Occipital lobe (tissue), 2 donors: Measurements from ENCODE around the gene UNK. TPM values are rescaled to one million over a fixed set of nuclear protein-coding genes. Genes with fewer than 3 reads are reported as not detected.

Experiments used
- DNase-seq: peaks from one replicate; lab custom pipeline; 2025; lab: John Stamatoyannopoulos, UW
- total RNA-seq: library from RNA; depleted of rRNA; stranded (reverse); fragments of >200 nt; gene quantifications from one replicate; pipeline ENCODE4 v1.2.3, GENCODE V29; 2014

Gene UNK, protein sequence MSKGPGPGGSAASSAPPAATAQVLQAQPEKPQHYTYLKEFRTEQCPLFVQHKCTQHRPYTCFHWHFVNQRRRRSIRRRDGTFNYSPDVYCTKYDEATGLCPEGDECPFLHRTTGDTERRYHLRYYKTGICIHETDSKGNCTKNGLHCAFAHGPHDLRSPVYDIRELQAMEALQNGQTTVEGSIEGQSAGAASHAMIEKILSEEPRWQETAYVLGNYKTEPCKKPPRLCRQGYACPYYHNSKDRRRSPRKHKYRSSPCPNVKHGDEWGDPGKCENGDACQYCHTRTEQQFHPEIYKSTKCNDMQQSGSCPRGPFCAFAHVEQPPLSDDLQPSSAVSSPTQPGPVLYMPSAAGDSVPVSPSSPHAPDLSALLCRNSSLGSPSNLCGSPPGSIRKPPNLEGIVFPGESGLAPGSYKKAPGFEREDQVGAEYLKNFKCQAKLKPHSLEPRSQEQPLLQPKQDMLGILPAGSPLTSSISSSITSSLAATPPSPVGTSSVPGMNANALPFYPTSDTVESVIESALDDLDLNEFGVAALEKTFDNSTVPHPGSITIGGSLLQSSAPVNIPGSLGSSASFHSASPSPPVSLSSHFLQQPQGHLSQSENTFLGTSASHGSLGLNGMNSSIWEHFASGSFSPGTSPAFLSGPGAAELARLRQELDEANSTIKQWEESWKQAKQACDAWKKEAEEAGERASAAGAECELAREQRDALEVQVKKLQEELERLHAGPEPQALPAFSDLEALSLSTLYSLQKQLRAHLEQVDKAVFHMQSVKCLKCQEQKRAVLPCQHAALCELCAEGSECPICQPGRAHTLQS
- 29.2 TPM for total RNA-seq

DNA sequence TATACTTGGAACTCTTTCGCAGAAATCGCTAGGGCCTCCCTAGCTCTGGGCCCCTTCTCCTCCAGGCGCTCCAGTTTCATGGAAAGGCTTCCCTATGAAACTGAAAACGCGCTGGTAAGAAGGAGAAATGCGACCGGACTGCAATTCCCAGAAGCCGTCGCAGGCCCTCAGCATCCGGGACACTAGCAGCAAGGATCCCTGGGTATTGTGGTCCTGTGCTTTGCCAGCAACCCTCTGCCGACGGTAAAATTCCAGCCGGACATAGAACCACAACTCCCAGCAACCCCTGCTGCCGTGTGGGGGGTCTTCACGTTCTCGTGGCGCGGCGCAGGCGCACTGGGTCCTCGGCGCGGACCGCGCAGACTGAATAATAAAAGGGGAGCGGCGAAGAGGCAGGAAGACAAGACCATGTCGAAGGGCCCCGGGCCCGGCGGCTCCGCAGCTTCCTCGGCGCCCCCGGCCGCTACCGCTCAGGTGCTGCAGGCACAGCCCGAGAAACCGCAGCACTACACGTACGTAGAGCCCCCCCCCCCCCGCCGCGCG, at the start of gene UNK:
TSS of gene UNK (plus strand) at position 334 of the 543 bp plus-strand sequence. CDS start at position 409, 75 bp downstream.
- peak; percentile 98 for DNase-seq

- DNase-seq, result no peak
These were observed 48.3 kb upstream of the UNK start for GRCh38 chr17:75736173-75736835.

DNA sequence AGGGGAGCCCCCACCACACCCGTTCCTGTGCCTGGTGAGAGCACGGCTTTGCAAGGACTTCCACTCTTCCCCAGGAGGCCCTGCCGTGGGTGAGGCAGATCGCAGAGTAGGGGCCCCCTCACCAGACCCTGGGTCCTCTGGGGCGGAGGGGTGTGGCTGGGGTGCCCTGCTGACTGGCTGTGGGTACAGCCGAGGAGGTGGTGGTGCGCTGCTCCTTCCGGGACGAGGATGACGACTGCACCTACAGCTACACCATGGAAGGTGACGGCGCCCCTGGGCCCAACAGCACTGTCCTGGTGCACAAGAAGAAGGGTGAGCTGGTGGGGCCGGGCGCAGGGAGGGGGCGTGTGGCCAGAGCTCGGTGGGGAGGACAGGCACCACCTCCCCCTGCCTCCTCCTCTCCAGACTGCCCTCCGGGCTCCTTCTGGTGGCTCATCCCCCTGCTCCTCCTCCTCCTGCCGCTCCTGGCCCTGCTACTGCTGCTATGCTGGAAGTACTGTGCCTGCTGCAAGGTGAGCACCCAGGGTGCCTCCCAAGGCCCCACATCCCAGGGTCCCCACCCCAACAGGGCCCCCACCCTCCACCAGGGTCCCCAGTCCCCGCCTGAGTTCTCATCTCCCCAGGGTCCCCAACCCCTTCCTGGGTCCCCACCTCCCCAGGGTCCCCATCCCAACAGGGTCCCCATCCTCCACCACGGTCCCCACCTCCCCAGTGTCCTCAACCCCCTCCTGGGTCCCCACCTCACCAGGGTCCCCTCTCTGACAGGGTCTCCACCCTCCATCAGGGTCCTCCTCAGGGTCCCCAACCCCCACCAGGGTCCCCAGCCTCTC, 47.3 kb upstream of the UNK start:
- no peak for DNase-seq

DNA sequence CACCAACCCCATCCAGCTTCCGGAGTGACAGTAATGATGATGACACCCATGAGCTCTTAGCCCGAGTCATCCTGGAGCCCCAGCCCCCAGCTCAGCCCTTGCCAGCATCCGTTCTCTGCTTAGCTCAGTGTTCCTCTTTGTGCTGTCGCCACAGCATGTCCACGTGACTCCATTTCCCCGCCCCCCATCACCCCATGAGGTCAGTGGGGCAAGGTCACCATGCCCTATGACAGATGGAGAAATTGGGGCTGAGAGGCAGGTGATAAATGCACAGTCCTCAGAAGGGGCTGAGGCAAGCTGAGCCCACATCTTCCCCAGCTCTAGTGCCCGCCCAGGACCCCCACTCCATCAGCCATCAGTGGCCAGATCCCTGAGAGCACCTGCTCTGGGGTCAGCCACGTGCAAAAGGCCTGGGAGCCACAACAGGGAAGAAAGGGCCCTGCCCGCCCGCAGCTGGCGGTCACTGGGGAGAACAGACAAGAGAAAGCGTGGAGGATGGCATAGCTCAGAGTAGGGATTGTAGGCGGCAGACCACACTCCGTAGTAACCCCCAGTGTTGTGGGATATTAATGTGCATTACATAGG, 46.3 kb upstream of the UNK start:
- DNase-seq, result peak; percentile 37

- no peak for DNase-seq
These were observed 45.4 kb upstream of the UNK start for GRCh38 chr17:75739174-75739573.

- no peak for DNase-seq
These were observed 44.8 kb upstream of the UNK start for GRCh38 chr17:75739801-75740200.

- DNase-seq, result no peak
These were observed 44.4 kb upstream of the UNK start for GRCh38 chr17:75740215-75740614.

GRCh38 chr17:75740631-75741077, 44.0 kb upstream of the UNK start:
- DNase-seq, result no peak

- no peak for DNase-seq
These were observed 42.3 kb upstream of the UNK start for GRCh38 chr17:75742337-75742736.

- DNase-seq, result no peak
These were observed 40.9 kb upstream of the UNK start for GRCh38 chr17:75743625-75744206.

DNA sequence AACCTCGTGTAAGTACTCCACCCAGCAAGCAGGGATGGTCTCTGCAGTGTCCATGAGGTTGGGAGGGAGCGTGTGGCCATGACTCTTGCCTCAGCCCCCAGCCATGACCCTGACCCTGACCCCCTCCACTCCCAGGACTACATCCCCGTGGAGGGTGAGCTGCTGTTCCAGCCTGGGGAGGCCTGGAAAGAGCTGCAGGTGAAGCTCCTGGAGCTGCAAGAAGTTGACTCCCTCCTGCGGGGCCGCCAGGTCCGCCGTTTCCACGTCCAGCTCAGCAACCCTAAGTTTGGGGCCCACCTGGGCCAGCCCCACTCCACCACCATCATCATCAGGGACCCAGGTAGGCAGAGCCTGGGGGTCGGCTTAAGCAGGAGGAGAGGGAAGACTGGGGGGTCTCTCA, 35.9 kb upstream of the UNK start:
- DNase-seq, result no peak

DNA sequence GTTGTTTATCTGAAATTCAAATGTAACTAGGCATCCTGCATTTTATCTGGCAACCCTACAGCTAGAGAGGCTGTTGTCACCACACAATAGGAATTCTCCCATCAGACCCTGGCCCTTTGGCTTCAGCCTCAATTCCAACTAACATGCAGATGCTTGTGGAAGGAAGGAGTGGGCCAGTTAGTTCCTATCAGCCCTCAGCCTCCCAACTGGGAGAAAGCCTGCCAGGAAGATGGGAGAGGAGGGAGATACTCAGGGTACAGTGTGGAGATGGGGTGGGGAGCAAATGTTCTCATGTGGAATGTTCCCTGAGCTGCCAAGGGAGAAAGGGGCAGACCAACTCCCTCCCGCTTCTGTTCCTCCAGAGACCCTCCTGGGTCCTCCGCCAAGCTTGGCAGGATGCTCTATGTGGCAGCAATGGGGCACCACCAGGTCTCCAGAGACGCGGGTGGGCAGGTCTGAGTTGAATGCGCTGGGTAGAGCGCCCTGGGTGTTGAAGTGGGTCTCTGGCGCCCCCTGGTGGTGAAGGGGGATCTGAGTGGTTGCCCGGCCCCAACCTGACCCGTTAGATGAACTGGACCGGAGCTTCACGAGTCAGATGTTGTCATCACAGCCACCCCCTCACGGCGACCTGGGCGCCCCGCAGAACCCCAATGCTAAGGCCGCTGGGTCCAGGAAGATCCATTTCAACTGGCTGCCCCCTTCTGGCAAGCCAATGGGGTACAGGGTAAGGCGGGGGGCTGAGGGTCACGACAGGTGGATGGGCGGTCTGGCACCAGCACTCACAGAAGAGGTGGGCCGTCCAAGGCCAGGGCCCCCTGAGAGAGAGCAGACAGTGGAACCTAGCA, 34.8 kb upstream of the UNK start:
- DNase-seq, result peak; percentile 54

GRCh38 chr17:75750661-75751423, 33.8 kb upstream of the UNK start:
- DNase-seq, result no peak

GRCh38 chr17:75751676-75752404, 32.8 kb upstream of the UNK start:
- DNase-seq, result no peak

DNA sequence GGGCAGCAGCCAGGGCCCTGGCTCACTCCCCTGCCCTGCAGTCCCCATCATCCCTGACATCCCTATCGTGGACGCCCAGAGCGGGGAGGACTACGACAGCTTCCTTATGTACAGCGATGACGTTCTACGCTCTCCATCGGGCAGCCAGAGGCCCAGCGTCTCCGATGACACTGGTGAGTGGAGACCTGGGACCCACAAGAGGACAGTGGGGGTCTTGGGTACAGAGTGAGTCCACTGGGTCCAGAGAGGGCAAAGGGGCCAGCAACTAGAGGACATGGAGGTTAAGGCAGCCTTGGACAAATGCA, 32.2 kb upstream of the UNK start:
- DNase-seq, result no peak

- DNase-seq, result no peak
These were observed 31.6 kb upstream of the UNK start for GRCh38 chr17:75752802-75753513.
